ENCODE results near the gene C2orf49.

DNA sequence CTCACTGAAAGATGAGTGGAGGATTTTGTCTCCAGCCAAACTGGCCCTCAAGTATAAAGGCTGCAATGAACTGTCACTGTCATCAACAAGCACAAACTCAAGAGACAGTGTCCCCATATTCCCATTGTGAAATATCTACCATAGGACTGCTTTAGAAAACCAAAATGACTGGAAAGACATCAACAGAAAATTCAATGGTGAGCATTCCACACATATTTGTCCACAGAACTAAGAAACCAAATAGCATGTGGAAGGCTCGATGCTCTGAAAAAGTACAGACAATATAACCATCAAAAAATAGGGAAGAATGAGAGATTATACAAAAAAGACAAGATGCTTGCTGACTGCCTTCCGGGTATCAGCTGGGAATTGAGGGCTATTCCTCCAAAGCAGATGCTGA is 45.4 kb upstream of the C2orf49 start:
- TF ChIP-seq, protein P1, sequence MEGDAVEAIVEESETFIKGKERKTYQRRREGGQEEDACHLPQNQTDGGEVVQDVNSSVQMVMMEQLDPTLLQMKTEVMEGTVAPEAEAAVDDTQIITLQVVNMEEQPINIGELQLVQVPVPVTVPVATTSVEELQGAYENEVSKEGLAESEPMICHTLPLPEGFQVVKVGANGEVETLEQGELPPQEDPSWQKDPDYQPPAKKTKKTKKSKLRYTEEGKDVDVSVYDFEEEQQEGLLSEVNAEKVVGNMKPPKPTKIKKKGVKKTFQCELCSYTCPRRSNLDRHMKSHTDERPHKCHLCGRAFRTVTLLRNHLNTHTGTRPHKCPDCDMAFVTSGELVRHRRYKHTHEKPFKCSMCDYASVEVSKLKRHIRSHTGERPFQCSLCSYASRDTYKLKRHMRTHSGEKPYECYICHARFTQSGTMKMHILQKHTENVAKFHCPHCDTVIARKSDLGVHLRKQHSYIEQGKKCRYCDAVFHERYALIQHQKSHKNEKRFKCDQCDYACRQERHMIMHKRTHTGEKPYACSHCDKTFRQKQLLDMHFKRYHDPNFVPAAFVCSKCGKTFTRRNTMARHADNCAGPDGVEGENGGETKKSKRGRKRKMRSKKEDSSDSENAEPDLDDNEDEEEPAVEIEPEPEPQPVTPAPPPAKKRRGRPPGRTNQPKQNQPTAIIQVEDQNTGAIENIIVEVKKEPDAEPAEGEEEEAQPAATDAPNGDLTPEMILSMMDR (IDR thresholded peaks at IDR 0.05): no peak
- TF ChIP-seq EP300 (IDR thresholded peaks at IDR 0.05) (no peak), POLR2A (IDR thresholded peaks at IDR 0.05) (no peak)
